ENCODE data around the gene NID1.
A peak's percentile ranks its signal among the peaks of the same experiment; 100 is the strongest.

Gene NID1

DNA sequence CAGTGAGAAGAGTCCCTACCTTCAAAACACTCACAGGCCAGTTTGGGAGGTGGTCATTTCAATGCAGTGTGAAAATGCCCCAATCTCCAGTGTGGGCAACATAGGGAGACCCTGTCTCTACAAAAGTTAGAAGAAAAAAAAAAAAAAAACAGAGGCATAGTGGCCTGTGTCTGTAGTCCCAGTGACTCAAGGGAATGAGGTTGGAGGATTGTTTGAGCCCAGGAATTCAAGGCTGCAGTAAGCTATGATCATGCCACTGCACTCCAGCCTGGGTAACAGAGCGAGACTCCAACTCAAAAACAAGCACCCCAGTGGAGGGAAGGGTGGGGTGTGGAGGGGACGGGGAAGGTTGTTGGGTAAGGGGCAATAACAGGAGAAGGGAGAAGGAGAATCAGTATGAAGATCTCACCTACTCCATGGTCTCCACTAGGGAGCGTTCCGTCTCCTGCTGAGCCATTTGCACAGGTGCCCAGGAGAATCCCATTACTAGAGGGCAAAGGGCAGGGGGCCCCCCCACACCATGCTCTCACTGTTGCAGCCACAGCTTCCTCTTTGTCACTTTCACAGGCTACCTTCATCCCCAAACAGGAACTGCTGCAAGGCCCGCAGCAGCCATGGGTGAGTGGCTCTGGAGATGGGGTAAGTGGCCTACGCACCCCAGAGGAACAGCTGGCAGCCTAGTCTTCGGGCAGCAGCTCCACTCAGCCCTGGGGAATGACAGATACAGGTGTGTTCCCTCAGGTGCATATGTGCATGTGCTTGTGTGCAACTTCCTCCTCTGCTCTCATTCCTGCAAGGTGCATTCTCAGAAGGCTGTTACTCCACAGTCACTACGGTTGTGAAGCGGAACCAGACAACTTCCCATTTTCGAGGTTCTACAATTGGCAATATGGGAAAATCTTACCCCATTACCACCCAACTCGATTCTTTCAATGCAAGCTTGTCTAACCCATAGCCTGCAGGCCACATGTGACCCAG lies 110.3 kb downstream of the NID1 start:
- TF ChIP-seq, protein P1, sequence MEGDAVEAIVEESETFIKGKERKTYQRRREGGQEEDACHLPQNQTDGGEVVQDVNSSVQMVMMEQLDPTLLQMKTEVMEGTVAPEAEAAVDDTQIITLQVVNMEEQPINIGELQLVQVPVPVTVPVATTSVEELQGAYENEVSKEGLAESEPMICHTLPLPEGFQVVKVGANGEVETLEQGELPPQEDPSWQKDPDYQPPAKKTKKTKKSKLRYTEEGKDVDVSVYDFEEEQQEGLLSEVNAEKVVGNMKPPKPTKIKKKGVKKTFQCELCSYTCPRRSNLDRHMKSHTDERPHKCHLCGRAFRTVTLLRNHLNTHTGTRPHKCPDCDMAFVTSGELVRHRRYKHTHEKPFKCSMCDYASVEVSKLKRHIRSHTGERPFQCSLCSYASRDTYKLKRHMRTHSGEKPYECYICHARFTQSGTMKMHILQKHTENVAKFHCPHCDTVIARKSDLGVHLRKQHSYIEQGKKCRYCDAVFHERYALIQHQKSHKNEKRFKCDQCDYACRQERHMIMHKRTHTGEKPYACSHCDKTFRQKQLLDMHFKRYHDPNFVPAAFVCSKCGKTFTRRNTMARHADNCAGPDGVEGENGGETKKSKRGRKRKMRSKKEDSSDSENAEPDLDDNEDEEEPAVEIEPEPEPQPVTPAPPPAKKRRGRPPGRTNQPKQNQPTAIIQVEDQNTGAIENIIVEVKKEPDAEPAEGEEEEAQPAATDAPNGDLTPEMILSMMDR (conservative IDR thresholded peaks at IDR 0.05) = no peak
- no peak for TF ChIP-seq ZFX (IDR thresholded peaks at IDR 0.05)
- no peak overlapping the region; the same call in 1 of the 2 replicates for H3K27ac ChIP-seq

DNA sequence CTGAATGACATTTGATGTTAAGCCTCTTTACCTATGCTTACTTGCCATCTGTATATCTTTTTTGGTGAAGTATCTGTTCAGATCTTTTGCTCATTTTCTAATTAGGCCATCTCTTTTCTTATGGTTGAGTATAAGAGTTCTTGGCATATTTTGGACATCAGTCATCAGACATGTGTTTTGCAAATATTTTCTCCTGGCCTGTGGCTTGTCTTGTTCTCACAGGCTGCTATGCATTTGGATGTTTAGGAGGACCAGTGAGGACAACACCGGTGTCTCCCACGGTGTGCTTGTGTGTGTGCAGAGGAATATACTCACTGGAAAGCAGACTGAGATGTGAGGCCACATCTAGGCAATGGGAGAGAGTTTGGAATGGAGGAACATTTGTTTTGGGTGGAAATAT lies 111.1 kb downstream of the NID1 start:
- H3K27ac ChIP-seq = no peak overlapping the region
- TF ChIP-seq ZFX (IDR thresholded peaks at IDR 0.05) = no peak
- TF ChIP-seq, protein P1 (conservative IDR thresholded peaks at IDR 0.05) = no peak

DNA sequence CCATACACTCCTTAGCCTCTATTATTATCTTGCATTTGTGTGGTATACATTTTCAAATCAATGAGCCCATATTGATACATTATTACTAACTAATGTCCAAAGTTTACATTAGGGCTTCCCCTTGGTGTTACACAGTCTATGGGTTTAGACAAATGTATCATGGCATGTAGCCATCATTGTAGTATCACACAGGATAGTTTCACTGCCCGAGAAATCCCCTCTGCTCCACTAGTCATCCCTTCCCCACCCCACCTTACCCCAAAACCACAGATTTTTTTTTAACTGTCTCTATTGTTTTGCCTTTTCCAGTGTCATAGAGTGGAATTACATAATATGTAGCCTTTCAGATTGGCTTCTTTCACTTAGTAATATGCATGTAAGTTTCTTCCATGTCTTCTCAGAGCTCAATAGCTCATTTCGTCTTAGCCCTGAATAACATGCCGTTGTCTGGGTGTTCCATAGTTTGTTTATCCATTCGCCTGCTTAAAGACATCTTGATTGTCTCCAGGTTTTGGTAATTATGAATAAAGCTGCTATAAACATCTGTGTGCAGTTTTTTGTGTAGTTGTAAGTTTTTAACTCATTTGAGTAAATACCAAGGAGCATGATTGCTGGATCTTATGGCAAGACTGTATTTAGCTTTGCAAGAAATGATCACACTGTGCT lies 111.8 kb downstream of the NID1 start:
- TF ChIP-seq ZFX (IDR thresholded peaks at IDR 0.05) = no peak
- TF ChIP-seq, protein P1 (conservative IDR thresholded peaks at IDR 0.05) = no peak
- H3K27ac ChIP-seq = no peak overlapping the region

DNA sequence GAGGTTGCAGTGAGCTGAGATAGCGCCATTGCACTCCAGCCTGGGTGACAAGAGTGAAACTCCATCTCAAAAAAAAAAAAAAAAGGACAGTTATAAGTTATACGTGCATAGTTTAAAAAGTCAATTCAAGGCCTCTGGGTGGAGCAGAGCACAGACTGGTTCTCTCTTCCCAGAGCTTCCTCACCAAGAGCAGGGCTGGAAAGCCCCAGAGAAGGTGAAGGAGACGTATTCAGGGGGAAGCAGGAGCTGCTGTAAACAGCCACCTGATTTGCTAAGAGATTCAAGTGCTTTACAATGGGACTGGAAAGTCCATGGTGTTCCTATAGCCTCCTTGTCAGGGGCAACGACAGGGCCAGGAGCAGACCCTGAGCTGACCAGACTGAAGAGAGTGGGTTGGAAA lies 113.2 kb downstream of the NID1 start:
- TF ChIP-seq ZFX (IDR thresholded peaks at IDR 0.05) = no peak
- TF ChIP-seq, protein P1 (conservative IDR thresholded peaks at IDR 0.05) = no peak
- no peak overlapping the region for H3K27ac ChIP-seq

DNA sequence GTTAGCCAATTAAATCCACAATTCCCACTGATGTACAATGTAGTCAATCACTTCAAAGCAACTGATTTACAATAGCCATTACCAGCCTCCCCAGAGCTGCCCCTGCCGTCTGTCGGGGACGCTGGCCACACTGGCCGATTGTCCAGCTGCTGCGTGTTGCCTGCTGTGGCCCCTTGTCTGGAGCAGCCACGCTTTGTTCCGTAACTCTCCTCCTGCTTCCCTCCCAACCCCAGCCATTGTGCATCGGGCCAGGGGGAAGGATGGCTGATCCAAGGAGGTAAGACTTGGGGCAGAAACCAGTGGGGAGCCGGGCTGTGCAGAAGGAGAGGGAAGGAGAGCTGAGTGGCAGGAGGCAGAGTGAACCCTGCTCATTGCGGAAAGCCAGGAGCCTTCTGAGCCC lies 114.6 kb downstream of the NID1 start:
- H3K27ac ChIP-seq = peak overlapping the region; percentile 73; the same call in 1 of the 2 replicates
- TF ChIP-seq ZFX (IDR thresholded peaks at IDR 0.05) = no peak
- TF ChIP-seq, protein P1 (conservative IDR thresholded peaks at IDR 0.05) = no peak

DNA sequence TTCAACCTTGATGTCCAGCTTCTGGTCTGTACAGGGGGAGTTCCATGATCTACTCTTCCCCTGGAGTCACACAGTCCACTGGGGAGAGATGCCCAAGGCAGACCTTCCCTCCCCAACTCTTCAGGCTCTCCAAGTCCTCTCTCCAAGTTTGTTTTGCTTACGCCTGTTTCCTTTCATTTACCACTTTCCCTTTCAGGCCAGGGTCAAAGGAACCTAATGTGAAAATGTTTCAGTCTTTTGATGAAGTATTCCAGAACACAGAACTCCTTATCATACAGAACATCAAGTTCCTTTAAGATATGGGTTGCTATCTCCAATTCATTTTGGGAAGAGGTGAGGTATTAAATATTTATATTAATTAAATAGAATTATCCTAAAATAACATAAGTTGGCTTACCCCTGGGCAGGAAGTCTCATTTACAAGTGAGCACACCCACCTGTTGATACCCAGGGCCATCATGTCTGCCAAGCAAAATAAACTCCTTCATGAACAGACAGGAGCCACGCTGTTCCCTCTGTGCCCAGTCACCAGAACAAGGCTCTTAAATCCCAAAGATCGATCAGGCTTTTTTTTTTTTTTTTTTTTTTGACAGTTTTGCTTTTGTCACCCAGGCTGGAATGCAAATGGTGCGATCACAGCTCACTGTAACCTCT lies 116.0 kb downstream of the NID1 start:
- peak overlapping the region; percentile 73 for H3K27ac ChIP-seq
- no peak for TF ChIP-seq ZFX (IDR thresholded peaks at IDR 0.05)
- TF ChIP-seq, protein P1 (conservative IDR thresholded peaks at IDR 0.05) = no peak

Data from C4-2B (cell line).